ENCODE data around the gene RGL3.
A peak's percentile ranks its signal among the peaks of the same experiment; 100 is the strongest.
"Not testable (repeated sequence)": the region's sequence is repeated elsewhere in the genome, so short reads cannot be mapped to it uniquely, and the experiment has no call there.

RGL3 gene

GRCh38 chr19:11448923-11449554 is 29.9 kb upstream of the RGL3 start:
- no peak for DNase-seq (ENCODE audit: low read depth)

GRCh38 chr19:11448410-11448809 is 29.3 kb upstream of the RGL3 start:
- no peak for DNase-seq (ENCODE audit: low read depth)

- no peak for DNase-seq (ENCODE audit: low read depth)
Measured at GRCh38 chr19:11447347-11448262, 28.5 kb upstream of the RGL3 start.

GRCh38 chr19:11446652-11447301 is 27.7 kb upstream of the RGL3 start:
- no peak for DNase-seq (ENCODE audit: low read depth)

- no peak for DNase-seq (ENCODE audit: low read depth)
Measured at GRCh38 chr19:11446271-11446651, 27.1 kb upstream of the RGL3 start.

- no peak for DNase-seq (ENCODE audit: low read depth)
Measured at GRCh38 chr19:11445141-11445540, 26.0 kb upstream of the RGL3 start.

GRCh38 chr19:11444059-11444458 is 24.9 kb upstream of the RGL3 start:
- no peak for DNase-seq (ENCODE audit: low read depth)

GRCh38 chr19:11437955-11438354 is 18.8 kb upstream of the RGL3 start:
- DNase-seq (ENCODE audit: low read depth): no peak

GRCh38 chr19:11435833-11436313 is 16.8 kb upstream of the RGL3 start:
- no peak for DNase-seq (ENCODE audit: low read depth)

- DNase-seq (ENCODE audit: low read depth): peak; percentile 98
Measured at GRCh38 chr19:11435057-11435832, 16.1 kb upstream of the RGL3 start, which contains the start of the genes ODAD3 and PRKCSH. TSS of gene ODAD3 (minus strand) at chr19:11435121. CDS start at chr19:11435016, 105 bp downstream. TSS of gene PRKCSH (plus strand) at chr19:11435635. CDS start at chr19:11436118, 483 bp downstream.

- no peak for DNase-seq (ENCODE audit: low read depth)
Measured at GRCh38 chr19:11434703-11435056, 15.6 kb upstream of the RGL3 start.

- DNase-seq (ENCODE audit: low read depth): not testable (repeated sequence)
Measured at GRCh38 chr19:11433526-11433925, 14.4 kb upstream of the RGL3 start.

- no peak for DNase-seq (ENCODE audit: low read depth)
Measured at GRCh38 chr19:11426656-11427055, 7.5 kb upstream of the RGL3 start.

- no peak for DNase-seq (ENCODE audit: low read depth)
Measured at GRCh38 chr19:11425719-11426457, 6.8 kb upstream of the RGL3 start.

- DNase-seq (ENCODE audit: low read depth): no peak
Measured at GRCh38 chr19:11423791-11424181, 4.7 kb upstream of the RGL3 start.

- DNase-seq (ENCODE audit: low read depth): no peak
Measured at GRCh38 chr19:11423164-11423790, 4.2 kb upstream of the RGL3 start.

- peak; percentile 50 for DNase-seq (ENCODE audit: low read depth)
Measured at GRCh38 chr19:11422163-11423065, 3.3 kb upstream of the RGL3 start.

- no peak for DNase-seq (ENCODE audit: low read depth)
Measured at GRCh38 chr19:11421371-11422098, 2.4 kb upstream of the RGL3 start.
